SK-N-DZ (cell line): ENCODE results near the gene LIMS3.
"Not testable (repeated sequence)": the region's sequence is repeated elsewhere in the genome, so short reads cannot be mapped to it uniquely, and the experiment has no call there.

Experiments
- DNase-seq: peaks from one replicate; pipeline ENCODE4 v3.0.0-alpha.2; 2015; ENCODE audit warnings: low spot score

LIMS3 gene

DNA sequence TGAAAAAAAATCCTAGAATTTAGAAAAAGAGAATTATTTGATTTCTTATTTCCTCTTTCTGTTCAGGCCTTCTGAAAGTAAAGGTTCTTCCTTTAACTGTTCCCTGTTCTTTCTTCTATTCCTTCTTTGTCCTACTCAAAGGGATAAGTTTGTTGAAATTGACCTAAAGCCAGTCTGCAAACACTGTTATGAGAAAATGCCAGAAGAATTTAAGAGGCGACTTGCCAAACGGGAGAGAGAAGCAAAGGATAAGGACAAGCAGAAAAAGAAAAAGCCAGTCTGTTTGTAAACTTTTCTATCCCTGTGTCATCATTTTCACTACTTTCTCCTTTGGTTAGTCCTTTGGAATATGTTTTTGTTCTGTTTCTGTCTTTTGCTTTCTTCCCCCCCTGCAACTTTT is 26.0 kb downstream of the LIMS3 start:
- DNase-seq, result not testable (repeated sequence)

DNA sequence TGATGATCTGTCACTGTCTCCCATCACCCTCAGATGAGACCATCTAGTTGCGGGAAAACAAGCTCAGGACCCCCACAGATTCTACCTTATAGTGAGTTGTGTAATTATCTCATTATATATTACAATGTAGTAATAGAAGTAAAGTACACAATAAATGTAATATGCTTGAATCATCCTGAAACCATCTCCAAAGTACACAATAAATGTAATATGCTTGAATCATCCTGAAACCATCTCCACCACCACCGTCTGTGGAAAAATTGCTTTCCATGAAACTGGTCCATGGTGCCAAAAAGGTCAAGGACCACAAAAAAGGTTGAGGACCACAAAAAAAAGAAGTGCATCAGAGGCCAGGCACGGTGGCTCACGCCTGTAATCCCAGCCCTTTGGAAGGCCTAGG is 29.3 kb downstream of the LIMS3 start:
- DNase-seq, result not testable (repeated sequence)

DNA sequence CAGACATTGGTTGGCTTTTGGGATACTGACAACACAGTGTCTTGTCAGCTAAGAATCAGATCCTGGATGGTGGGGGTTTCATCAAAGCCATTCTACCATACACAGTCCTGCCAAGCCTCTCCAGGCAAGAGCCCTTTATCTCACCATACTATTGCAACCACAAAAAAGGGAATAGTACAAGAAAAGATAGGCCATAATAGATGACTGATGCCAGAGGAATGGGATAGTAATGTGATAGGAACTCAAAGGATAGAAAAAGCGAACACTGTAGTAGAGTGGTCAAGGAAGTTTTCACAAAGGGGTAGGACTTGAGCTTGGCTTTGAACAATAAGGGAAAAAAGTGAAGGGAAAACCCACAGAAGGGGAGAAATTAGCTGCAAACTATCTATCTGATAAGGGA is 30.7 kb downstream of the LIMS3 start:
- not testable (repeated sequence) for DNase-seq

DNA sequence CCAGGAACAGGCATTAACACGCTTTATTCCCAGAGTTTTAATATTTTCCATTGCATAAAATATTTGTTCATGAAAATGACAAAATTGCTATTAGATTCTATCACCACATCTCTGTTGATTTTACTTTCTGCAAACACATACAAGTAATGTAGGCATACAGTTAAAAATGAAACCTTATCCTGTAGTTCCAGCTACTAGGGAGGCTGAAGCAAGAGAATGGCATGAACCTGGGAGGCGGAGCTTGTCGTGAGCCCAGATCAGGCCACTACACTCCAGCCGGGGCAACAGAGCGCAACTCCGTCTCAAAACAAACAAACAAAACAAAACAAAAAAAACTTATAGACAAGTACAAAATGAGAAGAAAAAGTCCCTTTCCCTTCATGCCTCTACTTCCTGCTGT is 38.0 kb downstream of the LIMS3 start:
- not testable (repeated sequence) for DNase-seq

DNA sequence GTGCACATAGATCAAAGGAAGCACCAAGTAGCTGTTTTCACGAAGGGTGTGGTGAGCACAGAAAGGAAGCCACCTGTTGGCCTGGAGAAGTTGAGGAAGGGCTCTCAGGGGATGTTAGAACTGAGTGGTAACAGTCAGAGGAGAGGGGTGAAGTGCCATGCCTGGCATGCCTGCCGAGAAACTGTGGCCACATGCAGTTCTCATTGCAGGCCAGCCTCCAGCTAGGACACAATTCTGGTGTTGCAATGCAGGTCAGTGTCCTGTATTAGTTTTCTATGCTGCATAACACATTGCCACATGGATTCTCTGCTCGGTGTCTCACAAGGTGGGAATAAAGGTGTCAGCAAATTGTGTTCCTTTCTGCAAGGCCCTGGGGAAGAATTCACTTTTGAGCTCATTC is 46.9 kb downstream of the LIMS3 start:
- not testable (repeated sequence) for DNase-seq

DNA sequence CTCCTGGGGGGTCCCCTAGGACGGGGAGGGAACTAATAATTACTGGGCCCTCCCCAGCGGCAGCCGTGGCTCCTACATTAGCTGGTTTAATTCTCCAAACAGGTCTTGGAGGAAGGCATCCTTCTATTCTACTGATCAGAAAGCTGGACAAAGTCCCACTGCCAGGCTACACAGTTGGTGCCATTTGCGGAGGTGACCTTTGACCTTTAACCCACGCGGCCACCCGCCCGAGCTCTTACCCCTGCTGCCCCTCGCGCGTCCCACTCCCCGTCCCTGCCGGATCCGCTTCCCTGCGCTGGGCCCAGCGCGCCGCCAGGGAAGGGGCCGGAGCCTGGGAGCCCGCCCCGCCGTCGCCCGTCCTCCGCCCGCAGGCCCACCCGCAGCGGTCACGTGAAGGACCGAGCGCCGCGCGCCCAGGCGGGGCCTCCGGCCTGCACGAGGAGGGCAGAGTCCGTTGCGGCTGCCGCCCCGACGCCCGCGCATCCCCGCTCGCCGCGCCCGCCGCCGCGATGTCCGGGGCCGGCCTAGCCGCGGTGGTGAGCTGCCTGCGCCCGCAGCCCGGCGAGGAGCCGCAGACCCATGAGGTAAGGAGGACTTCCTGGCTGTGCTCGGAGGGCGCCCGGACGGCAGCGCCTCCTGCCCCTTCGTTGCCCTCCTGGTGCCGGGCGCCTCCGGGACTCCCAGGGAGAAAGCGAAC is 48.9 kb downstream of the LIMS3 start:
- not testable (repeated sequence) for DNase-seq

DNA sequence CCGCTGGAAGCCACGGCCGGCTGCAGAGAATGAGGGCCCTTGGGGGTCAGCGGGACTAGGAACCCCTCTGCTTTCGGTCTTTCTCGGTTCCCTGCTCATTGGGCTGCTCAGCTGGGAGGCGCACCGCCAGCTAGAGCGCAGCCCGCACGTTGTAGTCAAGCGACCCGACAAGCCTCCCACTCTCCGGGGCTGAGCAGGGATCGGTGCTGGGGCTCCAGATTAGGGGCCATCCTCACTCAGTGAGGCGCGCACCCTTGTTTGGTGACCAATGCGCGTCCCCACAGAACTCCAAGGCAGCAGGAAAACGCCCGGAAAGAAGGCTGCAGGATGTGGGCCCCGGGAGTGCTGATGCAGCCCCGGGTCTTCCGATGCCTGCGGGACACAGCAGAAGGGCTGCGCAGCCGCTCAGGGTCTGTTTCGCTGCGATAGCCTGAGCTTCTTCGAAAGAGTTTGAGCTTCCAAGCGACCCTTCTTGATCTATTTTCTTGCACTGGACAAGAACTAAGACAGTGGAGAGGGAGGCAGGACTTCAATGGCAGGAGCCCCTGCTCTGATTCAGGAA is 49.6 kb downstream of the LIMS3 start:
- not testable (repeated sequence) for DNase-seq

DNA sequence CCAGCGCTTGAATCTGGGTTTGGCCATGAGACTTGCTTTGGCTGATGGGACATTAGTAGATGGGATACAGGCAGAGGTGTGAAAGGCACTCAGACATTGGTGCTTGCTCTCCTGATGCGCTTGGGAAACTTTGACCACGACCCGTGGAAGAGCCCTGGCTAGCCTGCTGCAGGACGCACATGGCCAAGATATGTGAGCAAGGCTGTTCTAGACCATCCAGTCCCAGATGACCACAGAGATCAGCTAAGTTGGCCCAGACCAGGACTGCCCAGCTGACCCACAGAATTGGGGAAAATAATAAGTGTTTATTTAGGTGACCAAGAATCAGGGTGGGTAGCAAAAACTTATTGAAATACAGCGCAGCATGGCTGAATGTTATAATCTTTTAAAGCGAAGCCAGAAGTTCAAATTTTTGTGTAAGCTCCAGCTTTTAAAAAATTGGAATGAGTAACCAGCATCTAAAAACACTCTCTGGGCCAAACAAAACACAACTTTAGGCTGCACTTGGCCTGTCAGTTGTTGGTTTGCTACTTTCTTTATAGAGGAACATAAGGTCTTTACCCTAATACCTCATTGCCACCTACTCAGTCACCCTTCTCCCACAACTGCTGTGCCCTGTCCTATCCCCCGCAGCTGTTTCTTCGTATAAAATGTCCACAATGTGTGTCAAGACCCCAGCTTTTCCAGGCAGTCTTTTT is 51.8 kb downstream of the LIMS3 start:
- not testable (repeated sequence) for DNase-seq

DNA sequence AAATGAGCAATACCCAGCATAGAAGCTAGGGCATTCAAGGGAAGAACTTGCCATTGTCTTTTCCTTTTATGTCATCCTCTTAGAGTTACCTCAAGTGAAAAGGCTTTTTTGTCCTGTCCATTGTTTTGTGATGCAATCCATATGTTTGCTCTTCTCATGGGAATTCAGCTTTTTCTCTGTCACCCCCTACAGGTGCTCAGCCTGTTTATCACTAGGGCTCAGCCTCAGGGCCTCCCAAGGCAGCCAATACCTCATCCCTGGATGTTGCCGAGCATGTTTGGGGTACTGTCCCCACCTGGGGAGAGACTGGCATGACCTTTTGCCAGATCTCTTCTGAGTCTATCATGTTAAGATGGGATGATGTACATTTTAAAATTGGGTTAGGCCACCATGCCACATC is 65.5 kb downstream of the LIMS3 start:
- DNase-seq, result not testable (repeated sequence)

DNA sequence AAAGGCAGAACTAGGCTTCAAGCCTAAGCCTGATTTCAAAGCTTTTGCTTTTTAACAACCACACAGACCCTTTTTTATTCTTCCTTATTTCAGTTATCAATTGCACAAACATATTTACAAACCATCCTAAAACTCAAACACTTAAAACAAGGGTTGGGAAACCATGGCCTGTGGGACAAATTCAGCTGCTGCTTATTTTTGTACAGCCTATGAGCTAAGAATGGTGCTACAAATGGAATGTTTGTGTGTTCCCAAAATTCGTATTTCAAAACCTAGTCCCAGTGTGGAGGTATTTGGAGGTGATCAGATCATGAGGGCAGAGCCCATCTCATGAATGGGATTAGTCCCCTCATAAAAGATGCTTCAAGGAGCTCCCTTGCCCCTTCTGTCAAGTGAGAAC is 67.0 kb downstream of the LIMS3 start:
- not testable (repeated sequence) for DNase-seq

DNA sequence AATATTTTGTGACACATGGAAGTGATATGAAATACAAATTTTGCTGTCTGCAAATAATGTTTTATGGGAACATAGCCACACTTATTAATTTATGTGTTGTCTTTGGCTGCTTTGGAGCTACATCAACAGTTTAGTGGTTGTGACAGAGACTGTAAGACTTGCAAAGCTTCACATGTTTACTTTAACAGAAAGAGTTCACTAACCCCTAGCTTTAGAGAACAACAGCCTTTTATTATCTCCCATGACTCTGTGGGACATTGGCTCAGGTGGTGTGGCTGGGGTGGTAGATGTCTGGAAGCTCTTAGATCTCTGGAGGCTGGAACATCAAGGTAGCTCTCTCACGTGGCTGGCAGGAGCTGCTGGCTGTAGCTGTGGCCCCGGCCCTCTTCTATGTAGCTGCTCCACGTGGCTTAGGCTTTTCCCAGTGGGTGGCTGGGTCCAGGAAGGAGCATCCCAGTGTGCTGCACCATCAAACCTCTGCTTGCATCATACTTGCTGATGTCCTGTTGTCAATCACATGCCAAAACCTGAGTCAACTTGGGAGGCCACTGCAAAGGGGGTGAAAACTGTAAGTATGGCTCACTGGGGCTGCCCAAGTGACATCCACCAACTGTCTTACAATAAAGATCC is 67.7 kb downstream of the LIMS3 start:
- not testable (repeated sequence) for DNase-seq

DNA sequence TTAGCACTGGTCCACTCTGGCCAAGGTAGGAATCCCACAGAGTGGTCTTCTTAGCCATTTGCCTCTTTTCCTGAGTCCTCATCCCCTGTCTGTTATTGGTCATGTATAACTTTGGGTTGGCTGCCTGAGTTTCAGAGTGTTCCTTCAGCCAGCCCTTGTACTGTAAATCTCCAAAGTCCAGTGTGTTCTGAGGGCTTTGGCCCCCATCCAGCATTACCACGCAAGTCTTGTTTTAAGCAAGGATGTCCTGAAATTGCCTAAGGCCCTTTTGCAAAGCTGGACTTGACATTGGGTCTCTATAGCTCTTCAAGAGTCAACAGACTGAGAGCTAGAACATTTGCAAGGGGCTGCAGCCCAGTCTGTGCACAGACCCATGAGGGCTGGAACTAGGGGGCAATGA is 68.4 kb downstream of the LIMS3 start:
- not testable (repeated sequence) for DNase-seq

DNA sequence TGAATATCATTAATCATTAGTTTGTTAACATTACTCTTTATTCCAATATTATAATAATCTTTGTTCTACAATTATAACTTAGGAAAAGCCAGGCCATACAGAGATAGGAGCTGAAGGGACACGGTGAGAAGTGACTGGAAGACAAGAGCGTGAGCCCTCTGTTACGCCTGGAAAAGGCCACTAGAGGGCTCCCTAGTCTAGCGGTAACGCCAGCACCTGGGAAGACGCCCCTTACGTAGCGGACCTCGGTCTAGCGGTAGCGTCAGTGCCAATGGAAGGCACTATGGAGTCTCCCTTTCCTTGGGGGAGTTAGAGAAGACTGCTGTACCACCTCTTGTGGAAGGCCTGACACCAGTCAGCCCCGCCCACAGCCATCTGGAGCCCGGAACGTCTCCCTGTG is 71.4 kb downstream of the LIMS3 start:
- not testable (repeated sequence) for DNase-seq

DNA sequence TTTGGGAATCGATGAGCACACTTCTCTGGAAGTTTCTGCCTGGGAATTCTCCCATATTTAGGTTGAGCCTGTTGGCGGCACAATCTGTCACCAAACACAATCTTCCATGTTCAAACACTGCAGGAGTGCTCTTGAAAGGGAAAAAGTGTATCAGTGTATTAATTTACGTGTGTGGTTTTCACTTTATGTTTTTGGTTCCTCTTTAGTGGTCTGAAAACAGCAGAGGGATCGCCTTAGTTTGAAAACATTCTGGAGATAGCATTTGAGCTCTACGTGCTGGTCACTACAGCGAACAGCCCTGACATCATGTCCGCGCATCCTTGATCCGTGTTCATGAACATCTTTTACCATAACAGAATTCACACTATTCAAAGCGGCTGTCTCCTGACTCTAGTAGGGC is 73.2 kb downstream of the LIMS3 start:
- not testable (repeated sequence) for DNase-seq
